Neuron (in vitro differentiated cells): Measurements from ENCODE around the gene ZNF322.
A peak's percentile ranks its signal among the peaks of the same experiment; 100 is the strongest.

Source experiments
- H2AFZ ChIP-seq: one replicate; pipeline ENCODE4 v1.6.1; 2013; ENCODE audit warnings: low read depth, mild to moderate bottlenecking, inconsistent platforms, low read length, moderate library complexity
- H3K27me3 ChIP-seq: one replicate; pipeline ENCODE4 v1.6.1; 2013; ENCODE audit warnings: low read length; ENCODE audit not compliant: insufficient read depth
- H3K36me3 ChIP-seq: one replicate; pipeline ENCODE4 v1.6.1; 2013; ENCODE audit warnings: low read length; ENCODE audit not compliant: insufficient read depth
- H3K4me1 ChIP-seq: one replicate; pipeline ENCODE4 v1.6.1; 2013; ENCODE audit warnings: low read length; ENCODE audit not compliant: insufficient read depth
- H3K4me3 ChIP-seq: 2 replicates; pipeline ENCODE4 v1.5.1; 2013; ENCODE audit warnings: mild to moderate bottlenecking, low read length, moderate library complexity
- H3K9me3 ChIP-seq: one replicate; pipeline ENCODE4 v1.6.1; 2013; ENCODE audit warnings: low read length

Gene ZNF322

GRCh38 chr6:26604797-26605196, 54.7 kb downstream of the ZNF322 start:
- Histone ChIP-seq H2AFZ (no peak overlapping the region), H3K27me3 (peaks cover 5% of the 10 kb centered on the region), H3K9me3 (no peaks in the 10 kb centered on the region), H3K4me3 (no peak overlapping the region), H3K36me3 (peaks cover 2% of the 10 kb centered on the region), H3K4me1 (no peaks in the 10 kb centered on the region)

GRCh38 chr6:26604026-26604425, 55.5 kb downstream of the ZNF322 start:
- H3K4me3 ChIP-seq: no peak overlapping the region
- H3K27me3 ChIP-seq: no peaks in the 10 kb centered on the region
- H2AFZ ChIP-seq: no peak overlapping the region
- no peaks in the 10 kb centered on the region for H3K9me3 ChIP-seq
- peaks cover 9% of the 10 kb centered on the region for H3K36me3 ChIP-seq
- H3K4me1 ChIP-seq: no peaks in the 10 kb centered on the region

DNA sequence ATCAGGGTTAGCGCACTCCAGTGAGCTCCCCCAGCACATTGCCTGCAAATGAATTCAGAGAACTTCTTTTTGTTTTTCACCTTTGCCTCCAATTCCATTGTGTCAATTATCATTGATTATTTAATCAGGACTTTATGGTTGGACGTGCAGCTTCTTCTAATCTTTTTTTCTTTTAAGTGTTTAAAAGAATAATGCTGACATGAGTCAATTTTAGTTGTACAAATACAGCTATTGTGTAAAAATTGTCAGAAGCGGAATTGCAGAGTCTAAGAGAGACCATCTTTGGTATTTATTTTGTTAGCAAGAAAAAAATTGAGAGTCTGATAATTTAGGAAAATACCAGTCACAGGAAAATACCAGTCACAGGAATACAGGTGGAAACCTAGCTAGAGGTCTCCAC, 57.3 kb downstream of the ZNF322 start:
- Histone ChIP-seq H3K4me1 (peaks cover 9% of the 10 kb centered on the region), H3K9me3 (no peaks in the 10 kb centered on the region), H3K4me3 (no peak overlapping the region), H2AFZ (no peak overlapping the region), H3K36me3 (peaks cover 21% of the 10 kb centered on the region), H3K27me3 (no peaks in the 10 kb centered on the region)

DNA sequence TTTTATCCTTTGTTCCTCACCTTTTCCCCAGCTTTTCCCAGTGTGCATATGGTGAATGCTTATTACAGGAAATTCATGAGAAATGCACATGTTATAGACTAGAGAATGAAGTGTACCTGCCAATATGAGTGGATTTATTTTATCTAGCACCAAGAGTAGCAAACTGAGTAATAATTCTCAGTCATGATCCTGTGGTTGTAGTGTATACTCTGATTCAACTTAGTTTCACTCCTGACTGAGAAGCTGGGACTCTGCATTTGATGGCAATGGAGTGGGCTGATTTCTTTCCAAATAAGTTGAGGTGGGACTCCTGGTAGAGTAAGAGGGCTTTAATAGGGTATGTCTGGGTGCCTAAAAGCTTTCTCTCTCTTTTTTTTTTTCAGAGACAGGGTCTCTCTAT, 58.8 kb downstream of the ZNF322 start:
- H3K4me1 ChIP-seq: peaks cover 9% of the 10 kb centered on the region
- H3K36me3 ChIP-seq: peaks cover 21% of the 10 kb centered on the region
- H3K27me3 ChIP-seq: no peaks in the 10 kb centered on the region
- H3K4me3 ChIP-seq: no peak overlapping the region
- H2AFZ ChIP-seq: no peak overlapping the region
- no peaks in the 10 kb centered on the region for H3K9me3 ChIP-seq

DNA sequence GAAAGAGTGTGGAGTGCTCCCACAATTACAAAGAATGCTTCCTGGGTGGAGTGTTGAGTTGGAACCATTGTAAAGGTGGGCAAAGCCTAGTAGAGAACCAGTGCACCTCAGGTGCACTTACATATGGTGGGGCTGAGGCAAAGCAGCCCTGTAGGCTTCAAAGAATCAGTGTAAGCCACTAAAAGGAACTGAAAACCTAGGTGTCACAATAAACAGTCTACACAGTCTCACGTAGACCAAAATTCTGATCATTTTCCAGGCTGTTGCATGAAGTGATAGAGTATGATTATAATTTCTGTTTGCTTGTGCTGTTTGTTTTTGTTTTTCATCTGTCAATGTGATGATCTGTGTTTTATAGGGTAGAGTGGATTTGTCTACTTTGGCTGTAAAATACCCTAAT, 60.0 kb downstream of the ZNF322 start:
- Histone ChIP-seq H3K36me3 (peaks cover 21% of the 10 kb centered on the region), H3K4me1 (peaks cover 15% of the 10 kb centered on the region)

DNA sequence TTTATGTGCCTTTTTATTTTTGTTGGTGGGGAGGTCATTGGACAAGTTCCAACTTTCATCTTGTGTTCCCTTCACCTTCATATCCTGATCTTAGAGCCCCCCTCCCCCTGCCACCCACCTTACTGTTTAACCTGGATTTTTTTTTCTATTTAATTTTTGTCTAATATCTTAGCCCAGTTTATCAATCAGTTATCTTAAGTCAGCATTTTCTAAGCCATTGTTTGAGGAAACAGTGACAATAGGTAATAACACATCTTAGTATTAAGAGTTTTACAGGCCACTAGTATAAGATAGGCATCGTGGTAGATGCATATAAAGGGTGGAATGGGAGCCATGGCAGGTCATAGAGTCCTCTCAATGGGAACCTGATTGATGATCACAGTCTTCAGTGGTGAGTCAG, 60.4 kb downstream of the ZNF322 start:
- Histone ChIP-seq H2AFZ (no peak overlapping the region), H3K4me1 (peaks cover 15% of the 10 kb centered on the region), H3K27me3 (peaks cover 3% of the 10 kb centered on the region), H3K9me3 (no peaks in the 10 kb centered on the region), H3K36me3 (peaks cover 21% of the 10 kb centered on the region), H3K4me3 (no peak overlapping the region)

More for the DNA sequence above, 60.0 kb downstream of the ZNF322 start:
- Histone ChIP-seq H2AFZ (no peak overlapping the region), H3K9me3 (no peaks in the 10 kb centered on the region), H3K27me3 (no peaks in the 10 kb centered on the region), H3K4me3 (no peak overlapping the region)

- Histone ChIP-seq H2AFZ (no peak overlapping the region), H3K36me3 (peaks cover 21% of the 10 kb centered on the region), H3K4me1 (peaks cover 15% of the 10 kb centered on the region), H3K4me3 (peak overlapping the region; percentile 75), H3K9me3 (no peaks in the 10 kb centered on the region), H3K27me3 (peaks cover 10% of the 10 kb centered on the region)
These were observed 61.3 kb downstream of the ZNF322 start for GRCh38 chr6:26598267-26598666.

GRCh38 chr6:26597821-26598220, 61.7 kb downstream of the ZNF322 start:
- H2AFZ ChIP-seq: no peak overlapping the region
- peaks cover 21% of the 10 kb centered on the region for H3K36me3 ChIP-seq
- H3K9me3 ChIP-seq: no peaks in the 10 kb centered on the region
- H3K27me3 ChIP-seq: peaks cover 12% of the 10 kb centered on the region
- peak overlapping the region; percentile 75 for H3K4me3 ChIP-seq
- peaks cover 15% of the 10 kb centered on the region for H3K4me1 ChIP-seq

DNA sequence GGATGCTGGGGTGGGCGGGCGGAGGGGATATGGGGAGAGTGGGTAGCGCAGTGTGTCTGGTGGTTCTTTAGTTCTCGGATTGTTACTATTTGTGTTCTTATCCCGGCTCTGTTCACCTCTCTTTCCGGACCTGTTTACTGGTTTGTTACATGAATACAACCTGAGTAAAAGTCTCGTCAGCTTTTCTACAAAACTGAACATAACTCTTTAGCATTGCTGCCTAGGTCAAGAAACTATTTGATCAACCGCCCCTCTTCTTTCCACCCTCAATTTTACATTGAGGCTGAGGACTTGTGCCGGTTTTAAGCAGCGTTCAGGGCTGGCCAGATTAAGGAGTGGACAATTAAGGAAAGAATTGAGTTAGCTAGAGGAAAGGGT, 62.2 kb downstream of the ZNF322 start:
- Histone ChIP-seq H3K9me3 (no peaks in the 10 kb centered on the region), H3K27me3 (peaks cover 12% of the 10 kb centered on the region), H3K4me1 (peaks cover 15% of the 10 kb centered on the region), H2AFZ (no peak overlapping the region), H3K4me3 (peak overlapping the region; percentile 75), H3K36me3 (peaks cover 21% of the 10 kb centered on the region)

DNA sequence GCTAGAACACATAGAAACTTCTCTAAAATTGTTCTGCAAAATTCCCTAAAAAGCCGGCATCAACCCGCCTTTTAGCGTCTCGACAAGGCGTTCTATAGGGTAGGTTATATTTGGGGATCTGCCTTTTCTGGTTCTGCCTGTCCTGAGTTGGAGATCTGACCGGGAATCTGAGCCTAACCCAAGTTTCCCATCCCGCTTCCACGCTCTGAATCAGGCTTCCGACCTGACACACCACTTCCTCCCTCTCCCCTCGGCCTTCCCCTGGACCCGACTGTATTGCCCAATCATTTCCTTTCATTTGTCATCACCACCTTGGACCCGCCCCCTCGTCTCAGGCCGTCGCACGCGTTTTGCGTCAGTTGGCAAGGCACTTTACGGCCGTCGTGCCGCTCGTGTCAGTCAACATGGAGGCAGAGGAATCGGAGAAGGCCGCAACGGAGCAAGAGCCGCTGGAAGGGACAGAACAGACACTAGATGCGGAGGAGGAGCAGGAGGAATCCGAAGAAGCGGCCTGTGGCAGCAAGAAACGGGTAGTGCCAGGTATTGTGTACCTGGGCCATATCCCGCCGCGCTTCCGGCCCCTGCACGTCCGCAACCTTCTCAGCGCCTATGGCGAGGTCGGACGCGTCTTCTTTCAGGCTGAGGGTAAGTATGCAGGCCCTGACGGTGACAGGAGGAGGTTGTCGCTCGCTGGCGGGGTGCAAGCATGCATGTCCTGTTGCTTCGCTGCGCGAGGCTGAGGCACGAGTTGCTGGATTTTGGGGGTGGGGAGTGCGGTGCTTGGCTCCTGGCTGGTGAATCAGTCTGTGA, 62.8 kb downstream of the ZNF322 start, which contains the start of gene ABT1:
Gene ABT1 (plus strand): TSS at position 375 of the 810 bp plus-strand sequence. CDS start 30 bp downstream, at position 405.
- peak within 1 kb of the TSS; percentile 75 for H3K4me3 ChIP-seq
- peaks cover 12% of the 10 kb centered on the region for H3K27me3 ChIP-seq
- peaks cover 15% of the 10 kb centered on the region for H3K4me1 ChIP-seq
- peaks cover 21% of the 10 kb centered on the region for H3K36me3 ChIP-seq
- H2AFZ ChIP-seq: no peak within 1 kb of the TSS
- no peaks in the 10 kb centered on the region for H3K9me3 ChIP-seq

- Histone ChIP-seq H2AFZ (no peak overlapping the region), H3K27me3 (peaks cover 14% of the 10 kb centered on the region), H3K4me3 (peak overlapping the region; percentile 75), H3K36me3 (peaks cover 21% of the 10 kb centered on the region), H3K4me1 (peaks cover 15% of the 10 kb centered on the region), H3K9me3 (no peaks in the 10 kb centered on the region)
These were observed 63.8 kb downstream of the ZNF322 start for GRCh38 chr6:26595669-26596269.

GRCh38 chr6:26594730-26595632, 64.6 kb downstream of the ZNF322 start:
- Histone ChIP-seq H2AFZ (no peak overlapping the region), H3K9me3 (no peaks in the 10 kb centered on the region), H3K27me3 (peaks cover 14% of the 10 kb centered on the region), H3K4me3 (peak overlapping the region; percentile 75), H3K4me1 (peaks cover 15% of the 10 kb centered on the region), H3K36me3 (peaks cover 20% of the 10 kb centered on the region)

DNA sequence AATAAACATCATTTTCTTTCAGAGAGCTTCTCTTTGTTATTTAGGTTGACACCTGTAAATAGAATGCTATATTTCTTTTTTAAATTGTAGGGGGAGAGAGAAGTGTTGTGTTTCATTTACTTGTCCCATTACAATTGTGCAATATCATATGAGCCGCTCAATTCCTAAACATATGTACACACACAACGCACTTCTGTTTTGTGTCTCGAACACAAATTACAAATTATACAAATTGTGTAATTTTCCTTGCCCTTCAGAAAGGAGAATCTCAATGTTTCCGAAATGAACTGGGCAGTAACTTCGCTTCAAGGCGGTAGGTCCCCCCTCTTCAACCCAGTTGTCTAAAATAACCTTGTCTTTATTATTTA, 65.4 kb downstream of the ZNF322 start:
- no peak overlapping the region for H3K4me3 ChIP-seq
- no peaks in the 10 kb centered on the region for H3K9me3 ChIP-seq
- H2AFZ ChIP-seq: no peak overlapping the region

More for the DNA sequence above, 65.4 kb downstream of the ZNF322 start:
- H3K27me3 ChIP-seq: peaks cover 14% of the 10 kb centered on the region
- peaks cover 15% of the 10 kb centered on the region for H3K4me1 ChIP-seq
- H3K36me3 ChIP-seq: peaks cover 12% of the 10 kb centered on the region
